Subcutaneous adipose tissue (tissue), 4 donors: ENCODE measurements around the gene SSTR3. TPM values are rescaled to one million over a fixed set of nuclear protein-coding genes. Genes with fewer than 3 reads are reported as not detected.

Experiments used
- CTCF ChIP-seq: fragments of 450-650 bp; IDR thresholded peaks from one replicate; pipeline ENCODE4 v1.5.1; 2016; ENCODE audit warnings: low read depth, mild to moderate bottlenecking, control low read depth, antibody characterized with exemption, moderate library complexity
- total RNA-seq, 4 donors: library from RNA; depleted of rRNA; stranded (reverse); fragments of >200 nt; gene quantifications; one replicate each; pipeline ENCODE4 v1.1.0, GENCODE V29; 2016

The SSTR3 gene
- total RNA-seq, 4 donors from 2014 or later, result not detected

- TF ChIP-seq CTCF, result no peak
These were observed 2.1 kb downstream of the SSTR3 start for GRCh38 chr22:37210041-37210803.

- TF ChIP-seq CTCF, result no peak
These were observed 3.0 kb downstream of the SSTR3 start for GRCh38 chr22:37209140-37209845.

GRCh38 chr22:37208401-37209139 lies 3.7 kb downstream of the SSTR3 start:
- TF ChIP-seq CTCF, result no peak

- no peak for TF ChIP-seq CTCF
These were observed 4.3 kb downstream of the SSTR3 start for GRCh38 chr22:37207981-37208380.

- no peak for TF ChIP-seq CTCF
These were observed 5.1 kb downstream of the SSTR3 start for GRCh38 chr22:37206841-37207821.

- no peak for TF ChIP-seq CTCF
These were observed 6.0 kb downstream of the SSTR3 start for GRCh38 chr22:37206118-37206840.
